NCI-H1417 (cell line): Measurements from ENCODE around the gene RAP2B.

Source experiments
- DNase-seq, 3 experiments: peaks; one replicate each; lab custom pipeline; 2025; lab: John Stamatoyannopoulos, UW

The RAP2B gene

DNA sequence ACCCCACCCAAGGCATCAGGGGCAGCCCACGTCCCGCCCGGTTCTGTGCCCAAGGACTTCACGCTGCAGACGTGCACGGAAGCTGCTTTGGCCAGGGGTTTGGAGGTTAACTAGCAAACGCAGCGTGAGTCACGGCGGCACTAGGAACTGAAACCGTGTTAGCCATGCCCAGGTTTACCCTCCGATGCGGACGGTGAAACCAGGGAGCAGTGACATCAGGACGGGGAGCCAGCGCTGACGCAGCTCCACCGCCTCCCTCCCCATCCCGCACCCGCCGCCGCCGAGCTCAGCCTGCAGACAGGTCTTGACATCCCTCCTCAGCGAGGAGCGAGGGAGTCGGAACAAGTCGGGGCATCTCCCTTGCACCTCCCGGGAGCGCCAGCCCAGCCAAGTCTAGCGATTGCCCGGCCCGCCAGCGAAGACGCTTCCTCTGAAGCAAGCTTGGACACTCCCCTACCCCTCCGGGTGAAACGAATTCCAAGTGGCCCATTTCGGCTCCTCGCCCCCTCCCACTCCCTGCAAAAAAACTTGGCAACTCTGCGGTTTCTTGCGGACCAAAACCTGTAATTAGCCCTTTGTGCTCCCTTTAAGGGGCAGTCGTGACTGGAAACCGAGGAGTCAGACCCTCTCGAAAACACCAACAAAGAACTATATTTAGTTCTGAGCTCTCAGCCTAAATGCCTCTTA, 1.4 kb upstream of the RAP2B start:
- DNase-seq: peak in 2 of 3 experiments; percentile 94 to 96

- DNase-seq: peak in 2 of 3 experiments; percentile 98 to 100
Observed at GRCh38 chr3:153161138-153161713, 800 bp upstream of the RAP2B start.

- peak in 2 of 3 experiments; percentile 88 to 92 for DNase-seq
Observed at GRCh38 chr3:153162513-153163392, 727 bp downstream of the RAP2B start.

DNA sequence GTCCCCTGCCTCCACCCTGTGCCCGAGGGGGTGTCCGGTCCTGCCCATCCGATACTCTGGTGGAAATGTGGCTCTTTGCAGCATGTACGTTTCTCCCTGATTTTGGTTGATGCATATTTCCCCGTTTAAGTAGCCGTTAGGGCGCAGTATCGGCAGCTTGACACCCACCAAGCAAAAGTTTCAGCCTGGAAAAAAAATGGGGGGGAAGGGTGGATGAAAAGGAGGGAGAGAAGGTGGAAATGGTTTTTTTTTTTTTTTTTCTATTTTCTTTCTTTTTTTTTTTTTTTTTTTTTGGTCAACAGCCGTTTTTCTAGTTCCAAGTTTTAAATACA, 1.3 kb downstream of the RAP2B start:
- no peak for DNase-seq

DNA sequence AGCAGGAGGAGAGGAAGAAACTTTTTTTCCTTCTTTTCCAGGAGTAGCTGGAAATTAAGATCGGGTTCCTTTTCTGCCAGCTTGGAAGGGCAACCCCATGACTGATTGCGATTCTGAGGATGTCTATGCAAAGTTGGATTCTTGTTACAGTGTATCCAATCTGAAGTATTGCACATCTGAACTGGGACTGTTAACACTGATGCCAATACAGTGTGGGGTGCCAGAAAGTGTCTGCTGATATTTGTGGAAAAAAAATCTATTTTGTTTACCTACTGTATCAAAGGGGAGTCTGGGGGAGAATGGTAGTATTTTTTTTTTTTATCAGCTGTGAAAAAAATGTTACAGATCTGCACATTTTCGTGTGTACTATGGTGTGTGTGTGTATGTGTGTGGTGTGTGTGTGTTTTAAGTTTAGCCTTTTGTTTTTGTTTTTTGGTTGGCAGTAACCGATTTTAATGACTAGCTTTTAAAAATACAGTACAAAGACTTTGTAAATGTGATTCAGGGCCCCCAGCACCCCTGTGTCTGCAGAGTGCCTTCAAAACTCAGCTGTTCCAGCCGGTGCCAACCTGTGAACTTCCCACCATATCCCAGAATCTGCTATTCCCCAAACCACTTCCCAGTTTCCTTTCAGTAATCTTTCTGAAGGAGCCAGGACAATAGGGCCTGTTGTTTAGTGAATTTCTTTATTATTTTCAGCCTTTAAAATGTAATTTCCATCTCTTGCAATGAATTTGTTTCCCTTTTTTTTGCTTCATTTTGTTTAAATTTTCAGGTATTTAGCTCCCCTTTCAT, 1.9 kb downstream of the RAP2B start:
- DNase-seq: peak in 1 of 3 experiments; percentile 54

DNA sequence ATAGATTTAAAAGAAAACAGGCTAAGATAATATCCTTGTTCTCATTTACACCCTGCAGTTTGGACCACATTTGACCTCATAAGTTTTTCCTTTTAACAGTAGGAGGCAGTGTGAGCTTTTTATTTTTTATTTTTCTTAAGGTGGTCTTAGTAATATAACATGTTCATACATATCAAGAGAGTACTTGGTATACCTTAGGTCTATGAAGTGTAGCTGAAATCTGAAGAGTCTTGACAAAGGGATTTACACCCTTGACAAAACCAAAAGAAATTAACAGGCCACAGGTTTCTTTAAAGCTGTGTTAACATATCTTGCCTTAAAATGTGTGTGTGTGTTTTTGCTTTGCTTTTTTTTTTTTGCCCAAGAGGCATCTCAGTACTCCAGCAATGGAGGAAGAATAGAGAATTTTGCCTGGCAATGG, 3.2 kb downstream of the RAP2B start:
- DNase-seq: no peak

DNA sequence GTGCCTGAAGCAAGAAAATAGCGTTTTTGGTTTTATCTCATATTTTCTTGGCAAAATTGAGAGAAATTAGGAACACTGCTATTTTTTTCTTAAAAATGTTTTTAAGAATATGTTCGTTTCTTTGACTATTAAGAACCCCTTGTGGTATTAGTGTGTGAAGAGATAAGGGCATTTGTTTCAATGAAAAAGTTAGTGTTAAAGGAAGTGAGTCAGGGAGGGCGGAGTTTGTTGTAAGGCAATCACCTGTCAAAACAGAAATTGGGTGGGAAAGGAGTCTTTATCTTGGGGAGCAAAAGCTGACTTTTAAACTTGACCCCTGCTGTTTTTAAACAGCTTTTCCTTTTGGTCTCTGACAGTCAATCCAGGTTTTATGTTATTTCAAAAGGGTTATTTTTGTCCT, 4.2 kb downstream of the RAP2B start:
- no peak for DNase-seq

DNA sequence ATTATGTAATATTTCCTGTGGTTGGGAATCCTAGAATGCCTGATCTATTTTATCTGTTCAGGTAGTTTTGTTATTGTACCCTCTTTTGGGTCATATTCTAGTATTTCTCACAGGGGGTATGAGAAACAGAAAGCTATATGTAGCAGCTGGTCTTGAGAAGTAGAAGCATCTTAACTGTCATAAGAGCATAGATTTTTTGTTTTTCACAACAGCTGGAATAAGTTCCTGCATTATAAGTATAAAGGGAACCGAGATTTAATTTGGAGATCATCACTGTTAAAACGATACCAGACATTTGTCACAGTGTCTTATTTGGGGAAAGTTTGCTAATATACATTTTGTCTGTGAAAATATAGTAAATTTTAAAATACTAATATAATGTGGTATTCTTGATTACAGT, 4.8 kb downstream of the RAP2B start:
- no peak for DNase-seq

- no peak for DNase-seq
Observed at GRCh38 chr3:153169793-153170383, 7.9 kb downstream of the RAP2B start.

- DNase-seq: no peak
Observed at GRCh38 chr3:153171256-153171655, 9.2 kb downstream of the RAP2B start.

DNA sequence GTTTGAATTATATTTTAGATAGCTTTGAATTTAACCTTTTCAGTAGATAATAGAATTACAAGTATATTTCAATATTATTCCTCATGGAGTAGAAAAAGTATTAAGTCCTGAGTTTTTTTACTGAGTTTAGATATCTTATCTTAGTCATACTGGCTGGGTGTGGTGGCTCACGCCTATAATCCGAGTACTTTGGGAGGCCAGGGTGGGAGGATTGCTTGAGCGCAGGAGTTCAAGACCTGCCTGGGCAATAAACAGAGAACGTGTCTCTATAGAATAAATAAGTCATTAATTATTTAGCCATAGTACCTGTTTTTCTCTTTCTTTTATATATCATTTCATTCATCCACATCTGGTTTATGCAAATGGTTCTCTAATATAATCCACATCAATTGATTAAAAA, 9.9 kb downstream of the RAP2B start:
- DNase-seq: no peak

DNA sequence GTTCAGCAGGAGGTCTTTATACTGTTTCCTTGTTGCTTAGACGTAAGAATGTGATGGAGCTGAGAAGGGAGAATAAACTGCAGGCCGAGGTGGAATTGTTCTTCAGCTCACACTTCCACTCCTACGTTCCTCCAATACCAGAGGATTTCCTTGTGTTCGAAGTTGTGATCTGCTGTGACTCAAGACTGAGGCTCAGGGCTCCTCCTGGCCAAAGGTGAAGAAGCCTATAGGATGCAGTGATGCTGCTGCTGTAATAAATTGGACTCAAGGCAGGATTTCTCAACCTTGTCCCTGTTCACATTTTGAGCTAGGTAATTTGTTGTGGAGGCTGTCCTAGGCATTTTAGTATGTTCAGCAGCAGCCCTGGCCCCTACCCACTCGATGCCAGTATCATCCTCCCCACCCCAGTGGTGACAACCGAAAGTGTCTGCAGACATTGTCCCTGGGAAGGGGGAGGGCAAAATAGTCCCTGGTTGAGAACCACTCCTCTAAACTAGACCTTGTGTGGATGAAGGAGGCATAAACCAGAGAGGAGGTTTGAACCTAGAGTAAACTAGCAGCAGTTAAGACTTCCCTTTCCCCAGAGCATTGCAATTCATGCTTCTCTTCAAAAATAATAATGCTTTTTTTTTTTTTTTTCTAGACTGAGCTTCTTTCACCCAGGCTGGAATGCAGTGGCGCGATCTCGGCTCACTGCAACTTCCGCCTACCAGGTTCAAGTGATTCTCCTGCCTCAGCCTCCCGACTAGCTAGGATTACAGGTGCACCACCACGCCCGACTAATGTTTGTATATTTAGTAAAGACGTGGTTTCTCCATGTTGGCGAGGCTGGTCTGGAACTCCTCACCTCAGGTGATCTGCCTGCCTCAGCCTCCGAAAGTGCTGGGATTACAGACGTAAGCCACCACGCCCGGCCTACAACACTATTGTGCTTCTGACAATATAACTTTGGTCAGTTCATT, 11.1 kb downstream of the RAP2B start:
- no peak for DNase-seq

DNA sequence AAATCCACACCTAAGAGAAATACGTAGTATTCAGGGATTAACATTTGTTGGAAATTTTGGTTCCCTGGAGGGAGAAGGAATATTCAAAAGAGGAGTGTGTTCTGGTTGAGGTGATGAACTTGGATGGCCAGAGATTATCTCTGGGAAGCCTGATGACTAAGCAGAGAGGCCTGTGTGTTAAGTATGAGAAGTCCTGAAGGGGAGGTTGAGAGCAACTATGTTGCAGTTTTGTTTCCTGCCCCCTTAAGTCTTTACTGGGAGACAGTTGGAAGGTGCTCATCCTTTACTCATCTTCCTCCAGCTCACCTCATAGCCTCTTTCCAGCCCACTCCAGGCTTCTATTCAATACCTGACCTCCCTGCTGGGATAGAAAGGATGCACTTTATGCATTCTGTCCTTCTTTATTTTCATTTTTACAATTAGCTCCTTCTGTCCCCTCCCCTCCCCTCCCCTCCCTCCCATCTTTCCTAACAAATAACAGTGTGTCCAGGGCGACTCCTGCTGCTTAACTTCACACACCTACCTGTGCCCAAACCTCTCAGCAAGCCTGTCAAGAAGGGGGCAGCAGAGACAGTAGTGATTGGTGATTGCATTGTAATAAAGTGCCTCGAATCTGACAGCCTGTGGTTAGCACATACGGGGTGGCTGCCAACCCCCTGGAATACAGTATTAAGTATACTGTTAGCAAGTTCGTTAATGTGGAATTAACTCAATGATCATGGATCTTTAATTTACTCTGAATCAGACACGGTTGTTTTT, 11.9 kb downstream of the RAP2B start:
- DNase-seq: no peak

DNA sequence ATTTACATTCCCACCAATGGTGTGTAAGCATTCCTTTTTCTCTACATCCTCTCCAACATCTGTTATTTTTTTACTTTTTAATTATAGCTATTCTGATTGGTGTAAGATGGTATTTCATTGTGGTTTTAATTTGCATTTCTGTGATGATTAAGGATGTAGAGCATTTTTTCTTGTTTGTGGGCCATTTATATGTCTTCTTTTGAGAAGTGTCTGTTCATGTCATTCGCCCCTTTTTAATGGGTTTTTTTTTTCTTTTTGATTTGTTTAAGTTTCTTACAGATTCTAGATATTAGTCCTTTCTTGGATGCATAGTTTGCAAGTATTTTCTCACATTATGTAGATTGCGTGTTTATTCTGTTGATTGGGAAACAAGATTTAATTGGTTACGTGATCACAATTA, 14.2 kb downstream of the RAP2B start:
- no peak for DNase-seq

- DNase-seq: no peak
Observed at GRCh38 chr3:153180860-153181372, 18.9 kb downstream of the RAP2B start.

- no peak for DNase-seq
Observed at GRCh38 chr3:153182501-153183293, 20.7 kb downstream of the RAP2B start.

GRCh38 chr3:153190923-153191322, 28.9 kb downstream of the RAP2B start:
- DNase-seq: no peak

GRCh38 chr3:153192327-153192726, 30.3 kb downstream of the RAP2B start:
- DNase-seq: no peak
